GM12873 (cell line): ENCODE results near the gene GUCY1A2.

Experiments
- TF ChIP-seq, protein P1 (sequence below): IDR thresholded peaks from 2 replicates; pipeline ENCODE4 v1.5.1; 2012; ENCODE audit warnings: low read depth, mild to moderate bottlenecking, moderate library complexity, low read length, control low read depth; ENCODE audit not compliant: insufficient read depth; ENCODE audit errors: missing control alignments

Gene GUCY1A2

DNA sequence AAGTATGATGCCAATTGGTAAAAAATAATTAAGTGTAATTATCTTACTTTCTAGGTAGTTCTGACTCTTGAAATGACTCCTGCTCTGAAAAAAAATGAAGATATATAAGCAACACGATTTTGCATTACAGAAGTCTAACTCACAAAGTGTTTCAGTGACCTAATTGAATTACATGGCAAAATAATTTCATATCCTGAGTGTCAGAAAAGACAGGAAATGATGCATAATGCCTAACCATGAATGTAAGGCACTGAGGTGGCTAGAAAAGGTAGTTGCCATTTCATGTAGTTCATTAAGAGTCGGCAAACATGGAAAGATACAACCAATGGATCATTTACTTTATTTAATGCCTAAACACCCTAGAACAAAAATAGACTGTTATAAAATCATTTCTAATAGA, 113.5 kb downstream of the GUCY1A2 start:
- TF ChIP-seq, protein P1, sequence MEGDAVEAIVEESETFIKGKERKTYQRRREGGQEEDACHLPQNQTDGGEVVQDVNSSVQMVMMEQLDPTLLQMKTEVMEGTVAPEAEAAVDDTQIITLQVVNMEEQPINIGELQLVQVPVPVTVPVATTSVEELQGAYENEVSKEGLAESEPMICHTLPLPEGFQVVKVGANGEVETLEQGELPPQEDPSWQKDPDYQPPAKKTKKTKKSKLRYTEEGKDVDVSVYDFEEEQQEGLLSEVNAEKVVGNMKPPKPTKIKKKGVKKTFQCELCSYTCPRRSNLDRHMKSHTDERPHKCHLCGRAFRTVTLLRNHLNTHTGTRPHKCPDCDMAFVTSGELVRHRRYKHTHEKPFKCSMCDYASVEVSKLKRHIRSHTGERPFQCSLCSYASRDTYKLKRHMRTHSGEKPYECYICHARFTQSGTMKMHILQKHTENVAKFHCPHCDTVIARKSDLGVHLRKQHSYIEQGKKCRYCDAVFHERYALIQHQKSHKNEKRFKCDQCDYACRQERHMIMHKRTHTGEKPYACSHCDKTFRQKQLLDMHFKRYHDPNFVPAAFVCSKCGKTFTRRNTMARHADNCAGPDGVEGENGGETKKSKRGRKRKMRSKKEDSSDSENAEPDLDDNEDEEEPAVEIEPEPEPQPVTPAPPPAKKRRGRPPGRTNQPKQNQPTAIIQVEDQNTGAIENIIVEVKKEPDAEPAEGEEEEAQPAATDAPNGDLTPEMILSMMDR: no peak

DNA sequence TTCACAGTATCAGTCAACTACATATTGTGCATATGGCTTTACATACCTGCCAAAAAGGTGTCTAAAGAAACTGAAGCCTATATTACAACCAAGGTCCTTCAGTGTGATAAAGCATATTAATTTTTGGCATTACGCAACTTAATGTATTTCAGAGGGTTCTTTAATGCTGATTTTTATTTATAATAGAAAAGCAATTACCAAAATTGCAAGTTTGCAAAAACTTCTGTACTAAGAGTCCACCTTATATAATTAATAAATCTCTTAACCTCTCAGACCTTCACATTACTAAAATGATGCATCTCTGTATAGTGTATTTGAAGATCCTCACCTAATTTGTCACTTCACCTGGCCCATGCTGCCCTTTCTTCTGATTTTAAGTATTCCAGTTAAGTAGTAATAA, 128.6 kb downstream of the GUCY1A2 start:
- TF ChIP-seq, protein P1: no peak

DNA sequence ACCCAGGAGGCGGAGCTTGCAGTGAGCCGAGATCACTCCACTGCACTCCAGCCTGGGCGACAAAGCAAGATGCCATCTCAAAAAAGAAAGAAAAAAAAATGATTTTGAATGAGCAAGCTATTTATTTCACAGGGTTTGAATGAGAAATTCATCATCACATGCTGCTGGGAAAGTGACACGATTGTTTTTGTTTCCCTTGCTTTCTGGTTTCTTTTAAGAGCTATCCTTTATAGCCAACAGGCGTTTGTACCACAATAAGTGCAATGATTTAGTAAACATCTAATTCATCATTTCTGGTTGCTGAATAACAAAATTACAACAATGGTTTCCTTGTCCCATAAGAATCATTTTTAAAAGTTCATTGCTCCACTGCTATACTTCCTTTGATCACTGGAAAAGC, 129.9 kb downstream of the GUCY1A2 start:
- TF ChIP-seq, protein P1: no peak

DNA sequence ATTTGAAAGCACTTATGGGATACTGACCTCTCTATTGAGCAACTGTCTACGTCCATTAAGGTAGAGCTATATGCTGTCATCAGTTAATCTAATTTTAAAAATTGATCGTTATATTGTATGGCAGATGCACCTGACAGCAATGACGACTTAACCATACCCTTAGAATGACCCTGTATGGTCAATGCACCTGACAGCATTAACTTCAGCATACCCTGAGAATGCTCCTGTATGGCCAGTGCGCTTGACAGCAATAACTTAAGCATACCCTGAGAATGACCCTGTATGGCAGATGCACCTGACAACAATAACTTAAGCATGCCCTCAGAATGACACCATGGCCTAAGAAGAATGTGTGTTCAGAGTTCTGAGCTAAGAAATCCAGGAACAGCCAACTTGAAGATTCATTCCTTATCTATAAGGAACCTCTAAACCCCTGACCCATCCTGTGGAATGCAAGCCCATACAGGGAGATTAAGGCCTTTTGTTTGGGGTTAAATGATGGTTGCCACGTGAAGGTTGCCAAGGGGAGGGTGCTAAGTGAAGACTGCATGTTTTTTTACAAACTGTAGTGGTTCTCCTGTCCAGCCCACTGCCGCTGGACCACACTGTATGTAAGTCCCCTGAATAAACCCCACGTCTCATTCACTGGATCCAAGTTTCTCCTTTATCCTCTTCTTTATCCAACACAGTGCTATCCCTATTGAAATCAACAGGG, 138.3 kb downstream of the GUCY1A2 start:
- TF ChIP-seq, protein P1: no peak

DNA sequence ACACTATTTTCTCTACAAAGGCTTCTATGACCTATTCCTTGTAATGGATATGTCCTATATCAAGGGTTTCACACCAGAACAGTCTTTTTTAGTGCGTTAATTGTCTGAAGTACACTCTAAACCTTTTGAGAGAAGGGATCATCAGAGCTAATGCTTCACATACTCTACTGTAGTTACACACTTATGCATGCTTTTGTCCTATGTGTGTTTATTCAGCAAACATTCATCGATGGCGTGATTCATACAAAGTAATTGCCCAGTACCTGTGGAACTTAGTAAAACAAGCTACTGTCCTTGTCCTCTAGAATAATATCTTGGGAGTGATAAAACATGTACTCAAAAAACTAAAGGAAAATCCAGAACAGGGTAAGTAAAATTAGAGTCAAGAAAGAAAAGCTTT, 139.2 kb downstream of the GUCY1A2 start:
- TF ChIP-seq, protein P1: no peak

DNA sequence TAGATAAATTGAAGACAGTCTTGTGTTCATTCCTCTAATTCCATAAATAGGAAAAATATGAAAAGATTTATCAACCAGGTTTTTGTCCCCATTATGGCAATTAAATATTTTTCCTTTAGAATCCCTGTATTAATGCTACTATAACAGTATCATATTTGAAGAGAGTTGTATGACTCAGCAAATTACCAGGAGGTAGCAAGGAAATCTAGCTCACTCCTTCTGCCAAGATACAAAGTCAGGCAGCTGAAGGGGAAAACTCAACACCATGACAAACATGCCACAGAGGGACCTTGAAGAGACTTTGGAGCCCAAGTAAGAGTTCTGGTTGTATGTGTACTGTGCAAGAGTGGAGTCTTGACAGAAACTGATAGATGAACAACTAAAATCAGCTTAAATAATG, 143.3 kb downstream of the GUCY1A2 start:
- TF ChIP-seq, protein P1: no peak

DNA sequence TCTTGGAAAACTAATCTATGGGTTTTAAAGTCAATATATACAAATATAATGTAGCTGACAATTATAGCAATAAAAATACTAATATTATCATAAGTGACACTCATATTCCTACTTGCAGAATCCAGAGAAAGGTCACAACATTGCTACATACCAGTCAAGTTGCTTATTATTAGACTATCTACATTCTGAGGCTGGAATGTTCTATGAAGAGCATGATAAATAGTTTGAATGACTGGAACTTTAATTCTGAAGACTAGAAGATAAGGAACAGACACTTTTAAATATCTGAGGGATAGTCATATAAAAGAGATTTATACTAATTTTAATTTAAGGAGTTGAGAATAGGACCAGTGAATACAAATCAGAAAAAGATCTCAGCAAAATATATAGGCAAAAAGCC, 146.0 kb downstream of the GUCY1A2 start:
- TF ChIP-seq, protein P1: no peak
